ENCODE data around the gene FRA10AC1.

Gene FRA10AC1, protein sequence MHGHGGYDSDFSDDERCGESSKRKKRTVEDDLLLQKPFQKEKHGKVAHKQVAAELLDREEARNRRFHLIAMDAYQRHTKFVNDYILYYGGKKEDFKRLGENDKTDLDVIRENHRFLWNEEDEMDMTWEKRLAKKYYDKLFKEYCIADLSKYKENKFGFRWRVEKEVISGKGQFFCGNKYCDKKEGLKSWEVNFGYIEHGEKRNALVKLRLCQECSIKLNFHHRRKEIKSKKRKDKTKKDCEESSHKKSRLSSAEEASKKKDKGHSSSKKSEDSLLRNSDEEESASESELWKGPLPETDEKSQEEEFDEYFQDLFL

GRCh38 chr10:93702210-93703001 lies at the start of gene FRA10AC1:
Gene FRA10AC1 (minus strand): TSS chr10:93702592. CDS start chr10:93700106, 2,486 bp downstream.
- peak; percentile 36 for TF ChIP-seq CTCF (IDR thresholded peaks at IDR 0.05)

- TF ChIP-seq CTCF (IDR thresholded peaks at IDR 0.05): no peak
Measured at GRCh38 chr10:93751832-93752231, 49.4 kb upstream of the FRA10AC1 start.

DNA sequence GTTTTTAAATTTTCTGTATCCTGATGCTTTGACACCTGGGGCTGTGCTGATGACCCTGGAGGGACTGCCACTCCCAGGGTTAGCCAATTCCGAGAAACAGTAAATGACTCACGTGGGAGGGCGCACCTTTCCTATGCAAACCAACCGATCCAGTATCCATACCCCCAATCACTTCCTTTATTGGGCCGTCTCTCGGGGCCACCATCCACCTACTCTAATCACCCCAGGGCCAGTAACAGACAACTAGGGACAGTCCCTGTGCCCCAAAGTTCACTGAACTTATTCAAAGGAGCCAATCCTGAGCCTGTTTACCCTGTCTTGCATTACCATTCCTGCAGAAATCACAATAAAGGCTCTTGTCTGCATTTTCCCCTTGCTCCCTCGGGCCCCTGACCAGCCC lies 48.7 kb upstream of the FRA10AC1 start:
- TF ChIP-seq CTCF (IDR thresholded peaks at IDR 0.05): no peak

- TF ChIP-seq CTCF (IDR thresholded peaks at IDR 0.05): no peak
Measured at GRCh38 chr10:93749218-93749799, 46.9 kb upstream of the FRA10AC1 start.

DNA sequence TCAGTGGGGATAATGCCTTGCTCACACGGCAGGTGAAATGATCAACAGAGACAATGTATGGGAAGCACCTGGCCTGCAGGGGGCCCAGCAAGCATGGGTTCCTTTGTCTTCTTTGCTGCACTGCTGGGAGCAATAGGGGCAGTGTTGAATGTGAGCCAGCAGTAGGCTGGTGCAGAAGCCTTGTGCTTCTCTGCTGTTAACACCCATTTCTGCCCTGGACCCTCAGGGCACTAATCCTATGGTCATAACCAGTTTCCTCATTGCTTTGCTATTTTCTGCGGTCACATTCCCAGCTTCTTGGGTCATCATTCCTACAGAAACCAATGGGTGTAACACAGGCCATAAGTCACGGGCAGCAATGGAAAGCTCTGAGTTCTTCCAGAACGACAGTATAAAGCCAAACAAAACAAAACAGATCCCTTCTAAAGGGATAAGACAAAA lies 44.5 kb upstream of the FRA10AC1 start:
- TF ChIP-seq CTCF (IDR thresholded peaks at IDR 0.05): peak; percentile 27; the same call in 1 of the 2 replicates

- TF ChIP-seq CTCF (IDR thresholded peaks at IDR 0.05): peak; percentile 50
Measured at GRCh38 chr10:93745408-93746065, 43.1 kb upstream of the FRA10AC1 start.

GRCh38 chr10:93742633-93743349 lies 40.4 kb upstream of the FRA10AC1 start:
- no peak for TF ChIP-seq CTCF (IDR thresholded peaks at IDR 0.05)

Measured in LNCAP (cell line).